Coronary artery (tissue), 2 donors: Measurements from ENCODE around the gene BTBD9.

Experiments used
- DNase-seq: peaks from one replicate; pipeline ENCODE4 v3.0.0-alpha.2; 2017; ENCODE audit warnings: low spot score
- H3K27ac ChIP-seq, 2 donors: fragments of 200-600 bp; sonication (generic); one replicate each; pipeline ENCODE4 v1.5.1; 2016 to 2019
- H3K4me3 ChIP-seq: fragments of 200-600 bp; sonication (generic); 2 replicates; pipeline ENCODE4 v1.5.1; 2016; ENCODE audit warnings: mild to moderate bottlenecking, moderate library complexity
- CTCF ChIP-seq: fragments of 200-600 bp; sonication (generic); IDR thresholded peaks from one replicate; pipeline ENCODE4 v1.5.1; 2019; ENCODE audit warnings: antibody characterized with exemption

The BTBD9 gene

GRCh38 chr6:38141716-38142115 is 498.0 kb downstream of the BTBD9 start:
- H3K27ac ChIP-seq: no peak overlapping the region
- no peak overlapping the region for H3K4me3 ChIP-seq
- no peak for TF ChIP-seq CTCF
- DNase-seq: no peak

- DNase-seq: no peak
- H3K4me3 ChIP-seq: no peak overlapping the region
- no peak for TF ChIP-seq CTCF
These were observed 498.6 kb downstream of the BTBD9 start for GRCh38 chr6:38141085-38141484.

GRCh38 chr6:38138374-38138773 is 501.4 kb downstream of the BTBD9 start:
- Histone ChIP-seq H3K4me3 (no peak overlapping the region), H3K27ac (no peak overlapping the region)
- TF ChIP-seq CTCF: no peak
- DNase-seq: no peak

More at GRCh38 chr6:38141085-38141484, 498.6 kb downstream of the BTBD9 start:
- H3K27ac ChIP-seq: no peak overlapping the region

- Histone ChIP-seq H3K27ac (no peak overlapping the region), H3K4me3 (no peak overlapping the region)
- DNase-seq: no peak
- TF ChIP-seq CTCF: no peak
These were observed 502.0 kb downstream of the BTBD9 start for GRCh38 chr6:38137608-38138265.

- Histone ChIP-seq H3K4me3 (no peak overlapping the region), H3K27ac (no peak overlapping the region)
- TF ChIP-seq CTCF: no peak
- DNase-seq: no peak
These were observed 503.2 kb downstream of the BTBD9 start for GRCh38 chr6:38136547-38136946.

GRCh38 chr6:38134704-38135088 is 505.0 kb downstream of the BTBD9 start:
- no peak for DNase-seq
- Histone ChIP-seq H3K4me3 (no peak overlapping the region), H3K27ac (no peak overlapping the region)
- TF ChIP-seq CTCF: no peak

- H3K4me3 ChIP-seq: no peak overlapping the region
- no peak overlapping the region for H3K27ac ChIP-seq
- no peak for DNase-seq
- TF ChIP-seq CTCF: no peak
These were observed 505.6 kb downstream of the BTBD9 start for GRCh38 chr6:38133932-38134703.
